GM10248 (cell line): ENCODE results near the gene SLC4A11.

Experiments used
- CTCF ChIA-PET: fragments of 300-600 bp; sonication (Branson Sonifier 250); formaldehyde crosslinking; extraction: SDS; loops from one replicate; lab custom pipeline; 2021; ENCODE audit warnings: antibody characterized with exemption; lab: Yijun Ruan, JAX
- POLR2A ChIA-PET: fragments of 350-650 bp; sonication (Branson Sonifier 250); formaldehyde crosslinking; extraction: SDS; loops from one replicate; lab custom pipeline; 2020; ENCODE audit warnings: antibody characterized with exemption; lab: Yijun Ruan, JAX
- DNase-seq: peaks from one replicate; pipeline ENCODE4 v3.0.0; 2012; ENCODE audit errors: extremely low spot score
- TF ChIP-seq, protein P1 (sequence below): IDR thresholded peaks from 2 replicates; pipeline ENCODE4 v1.5.1; 2012; ENCODE audit warnings: mild to moderate bottlenecking, low read depth; ENCODE audit errors: extremely low read depth, missing control alignments, control extremely low read depth

Gene SLC4A11

DNA sequence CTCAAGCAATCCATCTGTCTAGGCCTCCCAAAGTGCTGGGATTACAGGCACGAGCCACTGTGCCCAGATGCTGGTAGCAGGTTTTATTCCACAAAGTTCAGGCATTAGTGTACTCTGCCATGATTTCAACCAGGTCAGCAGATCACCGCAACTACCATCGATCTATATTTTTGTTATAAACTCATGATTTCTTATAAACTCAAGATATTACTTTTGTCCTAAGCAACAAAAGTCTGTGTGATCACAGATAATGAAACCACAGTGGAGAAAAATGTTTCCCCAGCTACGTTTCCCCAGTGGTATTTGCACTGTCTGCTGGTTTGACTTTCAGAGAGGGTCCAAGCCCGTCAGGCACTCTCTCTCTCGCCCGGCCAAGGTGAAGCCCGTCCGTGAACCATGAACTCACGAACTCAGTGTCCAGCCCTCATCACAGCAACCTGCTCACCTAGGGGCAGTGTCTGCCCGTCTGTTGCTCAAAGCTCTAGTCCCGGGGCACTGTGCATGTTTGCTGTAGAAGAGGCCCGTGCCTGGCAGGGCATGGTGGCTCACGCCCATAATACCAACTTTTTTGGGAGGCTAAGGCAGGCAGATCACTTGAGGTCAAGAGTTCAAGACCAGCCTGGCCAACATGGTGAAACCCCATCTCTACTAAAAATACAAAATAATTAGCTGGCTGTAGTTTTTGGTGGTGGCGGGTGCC, 7.0 kb downstream of the SLC4A11 start:
- ChIA-PET POLR2A (no interaction called here), CTCF (interaction anchor here (1.8 kb wide), 1 partner anchor 13 kb away, joined by 4 read pairs; no protein-coding TSS in a partner anchor)
- DNase-seq, result no peak
- TF ChIP-seq, protein P1, sequence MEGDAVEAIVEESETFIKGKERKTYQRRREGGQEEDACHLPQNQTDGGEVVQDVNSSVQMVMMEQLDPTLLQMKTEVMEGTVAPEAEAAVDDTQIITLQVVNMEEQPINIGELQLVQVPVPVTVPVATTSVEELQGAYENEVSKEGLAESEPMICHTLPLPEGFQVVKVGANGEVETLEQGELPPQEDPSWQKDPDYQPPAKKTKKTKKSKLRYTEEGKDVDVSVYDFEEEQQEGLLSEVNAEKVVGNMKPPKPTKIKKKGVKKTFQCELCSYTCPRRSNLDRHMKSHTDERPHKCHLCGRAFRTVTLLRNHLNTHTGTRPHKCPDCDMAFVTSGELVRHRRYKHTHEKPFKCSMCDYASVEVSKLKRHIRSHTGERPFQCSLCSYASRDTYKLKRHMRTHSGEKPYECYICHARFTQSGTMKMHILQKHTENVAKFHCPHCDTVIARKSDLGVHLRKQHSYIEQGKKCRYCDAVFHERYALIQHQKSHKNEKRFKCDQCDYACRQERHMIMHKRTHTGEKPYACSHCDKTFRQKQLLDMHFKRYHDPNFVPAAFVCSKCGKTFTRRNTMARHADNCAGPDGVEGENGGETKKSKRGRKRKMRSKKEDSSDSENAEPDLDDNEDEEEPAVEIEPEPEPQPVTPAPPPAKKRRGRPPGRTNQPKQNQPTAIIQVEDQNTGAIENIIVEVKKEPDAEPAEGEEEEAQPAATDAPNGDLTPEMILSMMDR, result no peak

- POLR2A ChIA-PET, result no interaction called here
- no peak for DNase-seq
- CTCF ChIA-PET, result no interaction called here
- TF ChIP-seq, protein P1, result no peak
Observed at GRCh38 chr20:3231116-3231515, 7.9 kb downstream of the SLC4A11 start.

DNA sequence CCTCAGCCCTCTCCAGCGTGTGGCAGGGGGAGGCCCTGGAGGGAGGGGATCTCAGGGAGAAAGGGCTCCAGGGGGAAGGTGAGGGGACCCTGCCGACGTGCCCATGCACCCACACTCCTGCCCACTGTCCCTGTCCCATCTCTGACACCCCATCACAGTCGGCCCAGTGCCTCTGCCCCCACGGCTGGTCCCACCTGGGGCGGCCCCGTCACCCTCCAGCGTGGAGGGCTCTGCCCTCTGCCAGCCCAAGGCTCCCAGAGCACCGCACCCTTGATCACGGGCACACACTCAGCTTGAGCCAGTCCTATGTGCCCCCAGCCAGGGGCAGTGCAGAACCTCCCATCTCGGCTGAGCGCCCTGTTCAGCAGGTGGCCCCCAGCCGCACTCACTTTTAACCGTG, 9.2 kb downstream of the SLC4A11 start:
- POLR2A ChIA-PET, result no interaction called here

GRCh38 chr20:3229158-3229557, 9.8 kb downstream of the SLC4A11 start:
- TF ChIP-seq, protein P1, result no peak
- POLR2A ChIA-PET, result no interaction called here
- CTCF ChIA-PET, result interaction anchor here (0.6 kb wide), 1 partner anchor 720 kb away, joined by 3 read pairs; no protein-coding TSS in a partner anchor
- DNase-seq, result no peak

More for the DNA sequence above, 9.2 kb downstream of the SLC4A11 start:
- no peak for DNase-seq
- CTCF ChIA-PET, result interaction anchor here (0.6 kb wide), 1 partner anchor 721 kb away, joined by 3 read pairs; no protein-coding TSS in a partner anchor
- TF ChIP-seq, protein P1, result no peak

- DNase-seq, result no peak
- ChIA-PET CTCF (interaction anchor here (1.6 kb wide), 1 partner anchor 11 kb away, joined by 6 read pairs; no protein-coding TSS in a partner anchor), POLR2A (no interaction called here)
- TF ChIP-seq, protein P1, result no peak
Observed at GRCh38 chr20:3228750-3229032, 10.3 kb downstream of the SLC4A11 start.

GRCh38 chr20:3227936-3228749, 10.8 kb downstream of the SLC4A11 start:
- POLR2A ChIA-PET, result no interaction called here
- CTCF ChIA-PET, result interaction anchor here (1.4 to 1.6 kb wide), 2 partner anchors 9 to 11 kb away, joined by 4 to 6 read pairs; no protein-coding TSS in a partner anchor
- TF ChIP-seq, protein P1, result no peak
- no peak for DNase-seq
